ENCODE measurements around the gene FAM174B.

FAM174B gene

GRCh38 chr15:92621972-92622533 lies 33.5 kb downstream of the FAM174B start:
- DNase-seq (ENCODE audit: low read depth) = no peak

GRCh38 chr15:92620991-92621390 lies 34.6 kb downstream of the FAM174B start:
- TF ChIP-seq CTCF (IDR thresholded peaks at IDR 0.05; ENCODE audit: low read length, missing control alignments) = no peak
- DNase-seq (ENCODE audit: low read depth) = no peak
- H3K4me3 ChIP-seq (replicated peaks; ENCODE audit: low read depth, low read length) = no peak overlapping the region

More at GRCh38 chr15:92621972-92622533, 33.5 kb downstream of the FAM174B start:
- TF ChIP-seq CTCF (IDR thresholded peaks at IDR 0.05; ENCODE audit: low read length, missing control alignments) = no peak
- H3K4me3 ChIP-seq (replicated peaks; ENCODE audit: low read depth, low read length) = no peak overlapping the region

GRCh38 chr15:92619145-92620101 lies 36.2 kb downstream of the FAM174B start:
- no peak for TF ChIP-seq CTCF (IDR thresholded peaks at IDR 0.05; ENCODE audit: low read length, missing control alignments)
- peak; percentile 53 for DNase-seq (ENCODE audit: low read depth)

GRCh38 chr15:92617549-92618520 lies 37.7 kb downstream of the FAM174B start:
- H3K4me3 ChIP-seq (replicated peaks; ENCODE audit: low read depth, low read length) = no peak overlapping the region
- no peak for TF ChIP-seq CTCF (IDR thresholded peaks at IDR 0.05; ENCODE audit: low read length, missing control alignments)
- DNase-seq (ENCODE audit: low read depth) = peak; percentile 87

More at GRCh38 chr15:92619145-92620101, 36.2 kb downstream of the FAM174B start:
- no peak overlapping the region for H3K4me3 ChIP-seq (replicated peaks; ENCODE audit: low read depth, low read length)

- TF ChIP-seq CTCF (IDR thresholded peaks at IDR 0.05; ENCODE audit: low read length, missing control alignments) = no peak
- DNase-seq (ENCODE audit: low read depth) = peak; percentile 17
- H3K4me3 ChIP-seq (replicated peaks; ENCODE audit: low read depth, low read length) = no peak overlapping the region
Measured at GRCh38 chr15:92616621-92617548, 38.7 kb downstream of the FAM174B start.

Measured in fibroblast of pulmonary artery (primary cell).